GM18508 (cell line): ENCODE measurements around the gene NAPSA.
"Not testable (repeated sequence)": the region's sequence is repeated elsewhere in the genome, so short reads cannot be mapped to it uniquely, and the experiment has no call there.

Experiments
- ATAC-seq: cut with Tn5 transposase; IDR thresholded peaks from one replicate; pipeline ENCODE4 v1.9.1; 2021; ENCODE audit warnings: moderate number of reproducible peaks; ENCODE audit not compliant: insufficient read depth, unreplicated experiment

NAPSA gene

GRCh38 chr19:50361290-50362029 lies 4.0 kb downstream of the NAPSA start:
- ATAC-seq: no peak

GRCh38 chr19:50359328-50359818 lies 6.1 kb downstream of the NAPSA start:
- ATAC-seq: no peak

- no peak for ATAC-seq
Measured at GRCh38 chr19:50358483-50359327, 6.7 kb downstream of the NAPSA start.

DNA sequence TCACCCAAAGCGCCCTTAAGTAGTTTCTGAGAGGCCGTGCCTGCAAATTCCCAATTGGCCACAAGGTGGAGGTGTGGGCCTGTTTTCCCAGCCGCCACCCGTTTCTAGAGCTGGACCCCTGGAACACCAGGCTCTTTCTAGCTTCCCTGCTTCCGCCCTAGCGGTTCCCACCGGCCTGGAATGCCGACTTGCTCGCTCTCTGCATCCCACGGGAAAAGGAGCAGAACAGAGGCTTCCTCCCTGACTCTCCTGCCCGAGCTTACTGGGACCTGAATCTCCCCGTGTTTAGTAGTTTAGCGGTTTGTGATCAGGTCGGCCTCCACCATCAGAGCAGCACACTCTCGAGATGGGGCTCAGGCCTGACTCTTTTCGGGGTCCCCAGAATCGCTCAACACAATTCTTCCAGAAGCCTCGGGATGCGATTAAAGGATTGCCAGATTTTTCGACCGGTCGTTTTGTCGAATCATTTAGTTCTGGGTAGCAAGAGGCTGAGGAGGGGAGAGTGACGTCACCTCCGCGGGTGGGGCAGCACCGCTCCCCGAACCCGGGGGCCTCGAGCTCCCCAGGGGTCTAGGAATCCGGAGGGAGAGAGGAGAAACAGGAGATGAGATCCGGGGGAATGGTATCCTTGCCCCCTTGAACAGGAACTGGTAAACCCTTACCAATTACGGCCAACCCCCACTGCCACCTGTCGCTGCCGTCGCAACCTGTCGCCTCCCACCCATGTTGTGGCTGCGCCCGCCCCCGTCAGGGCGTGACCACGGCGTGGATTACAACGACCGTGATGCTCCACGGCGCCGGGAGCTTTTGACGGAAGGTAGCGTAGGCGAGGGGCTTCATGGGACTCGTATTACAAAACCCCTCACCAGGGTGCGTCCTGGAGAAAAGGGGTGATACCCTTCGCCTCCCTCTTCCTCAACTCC lies 8.0 kb downstream of the NAPSA start:
- ATAC-seq: no peak

DNA sequence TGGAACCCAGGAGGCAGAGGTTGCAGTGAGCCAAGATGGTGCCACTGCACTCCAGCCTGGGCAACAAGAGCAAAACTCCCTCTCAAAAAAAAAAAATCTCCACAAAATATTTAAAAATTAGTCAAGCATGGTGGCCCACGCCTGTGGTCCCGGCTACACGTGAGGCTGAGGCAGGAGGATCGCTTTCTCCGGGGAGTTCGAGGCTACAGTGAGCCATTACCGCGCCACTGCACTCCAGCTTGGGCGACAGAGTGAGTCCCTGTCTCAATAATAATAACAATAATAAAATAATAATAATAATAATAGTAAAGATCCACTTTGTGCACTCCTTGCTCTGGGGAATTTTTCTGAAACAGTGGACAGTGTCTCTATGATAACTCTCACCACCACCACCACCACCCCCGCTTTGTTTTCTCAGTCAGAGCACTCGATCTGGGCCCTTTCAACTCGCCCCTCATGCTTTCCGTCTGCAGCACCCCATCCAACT lies 8.7 kb downstream of the NAPSA start:
- no peak for ATAC-seq

DNA sequence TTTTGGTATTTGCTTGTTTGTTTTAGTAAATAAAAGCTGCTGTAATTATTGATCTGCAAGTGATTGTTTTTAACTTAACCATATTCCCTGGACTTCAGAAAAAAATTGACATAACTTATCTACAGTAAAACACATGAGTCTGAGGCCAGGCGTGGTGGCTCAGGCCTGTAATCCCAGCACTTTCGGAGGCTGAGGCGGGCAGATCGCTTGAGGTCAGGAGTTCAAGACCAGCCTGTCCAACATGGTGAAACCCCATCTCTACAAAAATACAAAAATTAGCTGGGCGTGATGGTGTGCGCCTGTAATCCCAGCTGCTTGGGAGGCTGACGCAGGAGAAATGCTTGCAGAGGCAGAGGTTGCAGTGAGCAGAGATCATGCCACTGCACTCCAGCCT lies 12.0 kb downstream of the NAPSA start:
- not testable (repeated sequence) for ATAC-seq

- ATAC-seq: no peak
Measured at GRCh38 chr19:50352242-50352641, 13.2 kb downstream of the NAPSA start.

DNA sequence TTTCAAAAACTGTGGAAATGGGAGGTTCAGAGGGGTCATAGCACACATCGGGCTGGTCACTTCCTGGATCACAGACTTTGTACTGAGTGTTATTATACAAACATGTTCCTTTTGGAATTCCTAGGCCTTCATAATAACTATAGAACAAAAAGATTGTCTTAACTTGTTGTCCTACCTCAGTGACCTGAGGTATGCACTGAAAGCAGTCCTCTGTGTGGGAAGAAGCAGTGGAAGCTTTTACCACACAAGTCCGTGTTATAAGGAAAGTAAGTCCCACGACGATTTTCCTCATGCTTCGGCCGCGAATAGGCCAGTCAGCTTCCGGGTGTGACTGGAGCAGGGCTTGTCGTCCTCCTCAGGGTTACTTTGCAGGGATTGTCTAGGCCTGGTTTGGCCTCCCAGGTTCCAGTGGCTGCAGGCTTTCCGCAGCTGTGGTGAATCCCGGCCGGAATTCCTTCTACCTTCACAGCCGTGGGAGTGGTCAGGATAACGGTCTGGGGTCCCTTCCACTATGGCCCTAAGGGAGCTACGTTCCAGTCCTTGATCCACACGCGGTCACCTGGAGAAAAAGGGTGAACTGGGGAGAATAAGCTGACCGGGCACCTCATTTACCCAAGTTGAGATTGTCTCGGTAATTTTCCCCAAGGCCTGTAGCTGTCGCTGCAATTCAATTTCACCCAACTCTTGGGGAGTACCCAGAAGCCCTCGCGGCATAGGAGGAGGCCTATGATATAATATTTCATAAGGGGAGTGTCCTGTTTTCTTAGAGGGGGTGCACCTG lies 16.0 kb downstream of the NAPSA start:
- ATAC-seq: no peak

DNA sequence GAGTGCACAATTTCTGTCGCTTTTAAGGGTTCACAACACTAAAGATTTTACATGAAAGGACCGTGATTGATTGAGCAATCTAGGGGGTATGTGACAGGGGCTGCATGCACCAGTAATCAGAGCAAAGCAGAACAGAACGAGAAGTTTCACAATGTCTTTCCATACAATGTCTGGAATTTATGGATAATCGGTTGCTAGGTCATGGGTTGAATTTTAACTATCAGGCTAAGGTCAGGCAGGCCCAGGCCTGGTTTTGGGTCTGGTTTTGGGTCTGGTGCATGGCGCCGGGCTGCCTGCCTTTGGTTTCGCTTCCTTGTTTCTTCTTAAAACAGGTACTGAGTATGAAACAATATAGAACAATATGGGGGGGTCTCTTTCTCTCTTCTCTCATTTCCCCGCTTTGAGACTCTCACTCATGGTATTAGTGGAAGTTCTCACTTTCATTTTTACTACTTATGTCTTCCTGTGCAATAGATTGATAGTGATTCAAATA lies 18.3 kb downstream of the NAPSA start:
- ATAC-seq: not testable (repeated sequence)

DNA sequence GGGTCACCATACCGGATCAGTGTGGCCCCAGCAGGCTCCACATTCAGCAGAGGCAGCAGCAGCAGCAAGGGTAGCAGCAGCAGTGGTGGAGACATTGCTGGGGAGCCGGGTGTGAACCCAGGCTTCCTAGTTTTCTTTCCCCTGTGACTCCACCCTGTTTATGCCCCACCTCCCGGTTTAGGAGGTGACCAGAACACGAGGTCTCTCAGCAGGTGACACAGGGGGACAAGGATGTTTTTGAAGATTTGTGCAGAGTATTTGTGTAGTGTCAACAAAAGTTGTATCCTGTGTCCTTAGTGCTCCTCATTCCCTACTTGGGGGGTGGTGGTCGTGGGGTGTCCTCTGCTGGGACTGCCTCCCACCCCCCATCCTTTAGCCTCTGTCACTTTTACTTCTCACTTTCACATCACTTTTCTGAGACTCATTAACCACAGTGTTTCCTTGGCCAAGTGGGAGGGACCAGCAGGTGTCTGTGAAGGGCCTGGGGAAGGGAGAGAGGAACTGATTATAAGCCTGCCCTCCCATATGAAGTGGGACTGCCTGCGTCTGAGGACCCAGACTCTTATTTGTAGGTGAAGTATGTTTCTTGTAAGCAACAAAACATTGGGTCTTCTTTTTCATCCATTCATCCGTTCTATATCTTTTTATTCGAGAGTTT lies 20.6 kb downstream of the NAPSA start:
- no peak for ATAC-seq

- no peak for ATAC-seq
Measured at GRCh38 chr19:50341091-50341564, 24.3 kb downstream of the NAPSA start.

GRCh38 chr19:50340331-50340730 lies 25.1 kb downstream of the NAPSA start:
- ATAC-seq: no peak

DNA sequence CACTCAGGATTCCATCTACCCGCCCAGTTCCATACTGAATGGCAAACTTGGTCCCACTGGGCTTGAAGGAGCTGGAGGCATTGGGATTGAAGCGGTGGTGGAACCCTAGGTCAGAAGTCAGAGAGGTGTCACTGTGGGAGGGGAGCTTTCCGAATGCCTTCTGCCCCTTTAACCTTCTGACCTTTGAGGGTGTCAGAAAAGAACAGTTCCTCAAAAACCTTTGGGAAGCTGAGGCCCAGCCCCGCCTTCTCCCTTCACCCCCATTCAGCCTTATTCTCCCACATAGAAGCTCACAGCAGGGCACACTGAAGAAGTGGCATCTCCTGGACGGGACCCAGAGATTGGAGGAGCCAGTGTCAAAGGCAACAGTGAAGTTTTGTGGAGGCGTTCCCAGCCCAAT lies 28.4 kb downstream of the NAPSA start:
- not testable (repeated sequence) for ATAC-seq

DNA sequence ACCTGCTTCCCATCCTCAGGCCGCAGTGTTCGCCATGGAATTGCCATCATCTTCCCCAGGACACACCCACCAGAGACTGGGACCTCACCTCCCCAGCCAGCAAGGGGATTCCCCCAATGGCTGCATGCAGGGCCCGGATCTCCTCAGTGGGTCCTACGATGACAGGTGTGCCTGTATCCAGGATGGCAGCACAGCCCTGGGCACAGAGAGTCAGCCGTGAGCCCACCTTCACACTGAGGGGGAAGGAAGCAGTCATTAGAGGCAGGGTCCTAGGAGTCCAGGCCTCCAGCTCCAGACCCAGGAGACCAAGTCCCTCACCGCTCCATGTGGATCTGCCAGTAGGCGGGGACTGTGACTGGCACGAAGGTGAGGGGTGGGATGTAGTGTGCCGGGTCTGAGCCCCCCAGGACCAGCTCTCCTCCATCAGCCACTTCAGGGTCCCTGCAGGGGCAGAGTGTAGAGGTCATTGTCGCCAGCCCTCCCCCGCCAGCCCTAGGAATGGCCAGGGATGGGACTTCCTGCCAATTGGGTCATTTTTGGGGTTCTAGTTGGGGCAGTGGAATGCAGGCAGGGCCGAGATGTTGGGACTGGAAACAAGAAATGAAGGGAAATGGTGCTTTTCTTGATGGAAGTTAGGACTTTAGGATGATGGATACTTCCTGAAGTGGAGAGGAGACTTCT lies 30.6 kb downstream of the NAPSA start:
- no peak for ATAC-seq

- ATAC-seq: no peak
Measured at GRCh38 chr19:50333737-50334617, 31.5 kb downstream of the NAPSA start.

- ATAC-seq: no peak
Measured at GRCh38 chr19:50333235-50333736, 32.2 kb downstream of the NAPSA start.
